ENCODE results near the gene CFAP70.
"Not testable (repeated sequence)": the region's sequence is repeated elsewhere in the genome, so short reads cannot be mapped to it uniquely, and the experiment has no call there.

CFAP70 gene

DNA sequence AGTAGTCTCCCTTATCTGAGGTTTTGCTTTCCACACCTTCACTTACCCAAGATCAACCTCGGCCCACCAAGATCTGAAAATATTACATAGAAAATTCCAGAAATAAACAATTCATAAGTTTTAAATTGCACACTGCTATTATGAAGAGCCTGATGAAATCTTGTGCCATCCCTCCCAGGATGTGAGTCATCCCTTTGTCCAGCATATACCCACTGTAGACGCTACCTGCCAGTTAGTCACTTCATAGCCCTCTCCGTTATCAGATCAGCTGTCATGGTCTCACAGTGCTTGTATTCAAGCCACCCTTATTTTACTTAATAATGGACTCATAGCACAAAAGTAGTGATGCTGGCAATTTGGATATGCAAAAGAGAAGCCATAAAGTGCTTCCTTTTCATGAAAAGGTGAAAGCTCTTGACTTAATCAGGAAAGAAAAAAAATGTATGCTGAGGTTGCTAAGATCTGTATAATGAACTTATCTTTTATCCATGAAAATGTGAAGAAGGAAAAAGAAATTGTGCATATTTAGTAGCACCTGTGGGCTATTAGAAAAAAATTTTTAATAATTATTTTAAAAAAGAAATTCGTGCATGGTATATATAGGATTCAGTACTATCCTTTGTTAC is 96.4 kb downstream of the CFAP70 start:
- FAIRE-seq (no peak), DNase-seq (ENCODE audit: extremely low spot score, insufficient read length, low read depth) (no peak)

DNA sequence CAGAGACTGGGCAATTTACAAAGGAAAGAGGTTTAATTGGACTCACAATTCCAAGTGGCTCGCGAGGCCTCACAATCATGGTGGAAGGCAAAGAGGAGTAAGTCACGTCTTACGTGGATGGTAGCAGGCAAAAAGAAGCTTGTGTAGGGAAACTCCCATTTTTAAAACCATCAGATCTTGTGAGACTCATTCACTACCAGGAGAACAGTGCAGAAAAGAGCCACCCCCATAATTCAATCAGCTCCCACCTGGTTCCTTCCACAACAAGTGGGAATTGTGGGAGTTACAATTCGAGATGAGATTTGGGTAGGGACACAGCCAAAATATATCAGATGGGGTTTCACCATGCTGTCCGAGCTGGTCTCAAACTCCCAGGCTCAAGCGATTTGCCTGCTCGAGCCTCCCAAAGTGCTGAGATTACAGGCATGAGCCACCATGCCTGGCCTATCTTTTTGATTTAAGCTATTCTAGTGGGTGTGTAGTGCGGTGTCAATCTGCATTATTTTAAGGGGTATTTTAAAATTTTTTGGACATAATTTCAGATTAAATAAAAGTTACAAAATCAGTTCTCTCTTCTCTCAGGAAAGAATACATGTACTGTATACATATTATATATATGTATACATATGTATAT is 97.2 kb downstream of the CFAP70 start:
- DNase-seq (ENCODE audit: extremely low spot score, insufficient read length, low read depth) = no peak
- no peak for FAIRE-seq

- not testable (repeated sequence) for DNase-seq (ENCODE audit: extremely low spot score, insufficient read length, low read depth); FAIRE-seq
Measured at GRCh38 chr10:73258612-73259011, 100.1 kb downstream of the CFAP70 start.

GRCh38 chr10:73253225-73253555 is 105.5 kb downstream of the CFAP70 start:
- no peak for DNase-seq (ENCODE audit: extremely low spot score, insufficient read length, low read depth)
- FAIRE-seq = no peak

DNA sequence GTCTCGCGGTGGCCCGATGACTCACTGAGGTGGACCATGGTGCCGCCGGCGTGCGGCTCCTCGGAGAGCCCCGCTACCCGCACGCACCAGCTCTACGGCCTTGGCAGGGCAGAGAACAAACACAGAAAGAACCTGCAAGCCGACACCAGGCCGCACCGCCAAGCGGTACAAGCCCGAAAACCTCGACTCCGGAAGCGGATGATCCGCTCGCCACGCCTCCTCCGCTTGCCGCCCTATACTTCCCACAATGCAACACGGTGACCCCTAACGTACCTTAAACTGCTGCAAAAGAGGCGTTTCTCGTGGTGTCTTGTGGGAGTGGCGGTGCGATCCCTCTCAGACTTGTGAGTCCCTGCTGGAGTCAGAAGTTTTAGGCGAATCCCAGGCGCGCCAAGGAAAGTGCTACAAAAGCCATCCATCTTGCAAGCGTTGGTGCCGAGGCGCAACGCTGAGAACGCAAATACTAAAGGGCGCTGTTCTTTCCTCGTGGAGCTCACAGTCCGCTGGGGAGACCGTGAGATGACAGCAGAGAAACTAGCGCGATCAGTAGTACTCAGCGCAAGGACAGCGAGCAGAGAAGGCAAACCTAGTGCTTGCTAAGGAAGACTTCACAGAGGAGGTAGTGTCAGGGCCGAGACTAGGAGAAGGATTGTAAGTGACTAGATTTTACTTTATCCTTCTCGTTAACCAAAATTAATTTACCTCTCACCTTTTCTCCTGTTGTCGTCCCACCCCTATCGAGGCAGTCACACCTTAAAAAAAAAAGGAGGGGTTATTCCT is 106.0 kb downstream of the CFAP70 start, which contains the start of gene MRPS16:
Gene MRPS16, minus strand, starts transcription at position 200 of the 780 bp plus-strand sequence. Its CDS starts 162 bp downstream, at position 38.
- DNase-seq (ENCODE audit: extremely low spot score, insufficient read length, low read depth) = peak; percentile 84
- FAIRE-seq = peak; percentile 98

DNA sequence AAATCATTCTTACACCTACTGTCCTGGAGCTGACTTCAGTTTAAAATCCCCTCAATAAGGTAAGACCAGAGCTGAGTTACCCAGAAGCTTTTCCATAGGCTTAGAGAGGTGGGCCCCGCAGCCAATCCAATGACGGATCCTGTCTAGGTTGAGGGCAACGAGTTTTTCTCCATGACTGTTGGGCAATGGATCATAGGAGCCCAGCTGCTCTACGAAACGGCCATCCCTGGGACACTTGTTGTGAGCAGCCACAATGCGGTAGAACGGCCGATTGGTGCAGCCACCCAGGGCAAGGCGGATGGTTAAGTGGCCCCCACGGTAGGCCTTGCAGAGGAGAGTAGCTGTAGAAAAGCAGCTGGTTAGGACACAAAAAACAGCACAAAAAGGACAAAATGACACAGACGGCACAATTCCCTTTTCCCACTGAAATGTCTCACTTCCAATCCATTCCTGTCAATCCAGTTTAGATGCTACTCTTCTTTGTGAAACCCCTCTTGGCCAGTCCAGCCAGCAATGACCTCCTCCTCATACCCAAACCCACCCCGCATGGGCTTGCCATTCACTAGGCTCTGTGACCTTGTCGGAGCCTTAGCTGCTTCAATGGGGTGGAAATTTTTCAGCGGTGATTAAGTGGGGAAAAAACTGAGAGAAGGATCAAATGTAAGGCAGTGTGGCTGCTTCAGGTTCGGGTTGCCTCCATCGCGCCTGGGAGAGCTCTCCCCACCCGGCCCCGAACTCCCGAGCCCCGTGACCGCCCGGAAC is 106.8 kb downstream of the CFAP70 start:
- DNase-seq (ENCODE audit: extremely low spot score, insufficient read length, low read depth) (no peak), FAIRE-seq (no peak)

DNA sequence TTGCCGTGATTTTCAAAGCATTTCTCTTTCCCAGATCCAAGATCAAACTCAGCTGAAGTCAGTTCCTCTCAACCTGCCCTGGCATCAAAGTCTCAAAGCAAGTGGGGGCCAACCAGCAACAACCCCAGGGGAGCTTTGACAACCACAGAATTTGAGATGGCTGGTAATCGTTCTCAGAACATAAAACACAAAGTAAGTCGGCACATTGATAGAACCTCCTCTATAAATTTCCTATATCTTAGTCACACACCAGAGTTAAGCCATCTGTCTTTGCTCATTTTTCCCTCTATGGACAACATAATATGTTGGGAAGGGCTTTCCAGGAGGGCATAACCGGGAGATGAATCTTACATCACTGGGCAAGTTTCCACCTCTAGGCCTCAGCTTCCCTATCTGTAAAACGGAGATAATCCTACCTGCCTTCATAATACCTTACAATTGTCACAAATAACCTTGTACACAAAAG is 110.4 kb downstream of the CFAP70 start:
- FAIRE-seq = no peak

GRCh38 chr10:73247509-73248258 is 111.0 kb downstream of the CFAP70 start:
- FAIRE-seq (no peak), DNase-seq (ENCODE audit: extremely low spot score, insufficient read length, low read depth) (no peak)

More for the DNA sequence above, 110.4 kb downstream of the CFAP70 start:
- DNase-seq (ENCODE audit: extremely low spot score, insufficient read length, low read depth) = no peak

GRCh38 chr10:73246646-73247508 is 111.8 kb downstream of the CFAP70 start, which contains the start of gene DNAJC9:
TSS of gene DNAJC9 (minus strand) at chr10:73247255. CDS start at chr10:73247189, 66 bp downstream.
- FAIRE-seq = peak; percentile 89

GRCh38 chr10:73246322-73246645 is 112.4 kb downstream of the CFAP70 start:
- FAIRE-seq = no peak
- no peak for DNase-seq (ENCODE audit: extremely low spot score, insufficient read length, low read depth)

More at GRCh38 chr10:73246646-73247508, 111.8 kb downstream of the CFAP70 start, which contains the start of gene DNAJC9:
- DNase-seq (ENCODE audit: extremely low spot score, insufficient read length, low read depth) = peak; percentile 83

- no peak for FAIRE-seq
Measured at GRCh38 chr10:73244866-73245477, 113.7 kb downstream of the CFAP70 start.

GRCh38 chr10:73239908-73240307 is 118.8 kb downstream of the CFAP70 start:
- FAIRE-seq (no peak), DNase-seq (ENCODE audit: extremely low spot score, insufficient read length, low read depth) (no peak)

More at GRCh38 chr10:73244866-73245477, 113.7 kb downstream of the CFAP70 start:
- no peak for DNase-seq (ENCODE audit: extremely low spot score, insufficient read length, low read depth)

DNA sequence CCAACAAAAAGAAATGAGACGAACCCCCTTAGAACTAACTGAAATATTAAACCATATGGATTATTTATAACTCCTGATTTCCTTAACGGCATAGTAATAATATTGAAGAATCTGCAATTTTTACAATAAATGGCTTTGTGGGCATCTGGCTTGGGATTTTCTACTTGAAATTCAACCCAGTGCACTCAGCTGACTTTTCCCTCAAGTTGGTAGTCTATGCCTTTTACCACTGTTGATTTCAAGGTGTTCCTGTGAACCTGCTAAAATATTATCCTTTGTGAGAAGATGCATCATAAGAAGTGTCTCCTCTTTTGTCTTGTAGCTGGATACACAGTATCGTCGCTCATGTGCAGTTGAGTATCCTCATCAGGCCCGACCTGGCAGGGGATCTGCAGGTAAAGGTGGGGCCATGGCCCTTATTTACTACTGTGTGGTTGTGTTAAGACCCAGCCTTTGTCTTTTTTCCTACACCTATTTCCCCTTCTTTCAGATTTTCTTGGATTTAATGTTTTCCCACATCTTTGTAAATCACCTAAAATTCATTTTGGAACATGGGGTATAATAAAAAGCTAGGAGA is 119.6 kb downstream of the CFAP70 start:
- DNase-seq (ENCODE audit: extremely low spot score, insufficient read length, low read depth) = no peak
- FAIRE-seq = no peak

- no peak for DNase-seq (ENCODE audit: extremely low spot score, insufficient read length, low read depth)
- FAIRE-seq = no peak
Measured at GRCh38 chr10:73234695-73235094, 124.0 kb downstream of the CFAP70 start.

DNA sequence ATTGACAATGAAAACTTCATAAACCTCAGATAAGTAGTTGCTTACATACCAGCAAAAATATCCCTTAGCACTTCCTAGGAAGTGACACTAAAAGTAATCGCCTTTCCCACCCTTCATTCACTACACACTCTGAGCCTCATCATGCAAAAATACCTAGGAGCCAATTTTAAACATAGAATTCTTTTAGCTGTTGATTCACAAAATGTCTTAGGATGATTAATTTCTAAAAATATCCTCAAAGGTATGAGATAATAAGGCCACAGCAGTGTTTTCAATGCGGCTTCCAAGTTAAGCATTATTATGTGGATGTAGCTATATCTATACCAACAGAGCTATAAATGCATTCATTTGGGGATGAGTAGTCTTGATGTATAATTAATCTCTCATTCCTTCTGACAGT is 124.8 kb downstream of the CFAP70 start:
- FAIRE-seq (no peak), DNase-seq (ENCODE audit: extremely low spot score, insufficient read length, low read depth) (no peak)

DNA sequence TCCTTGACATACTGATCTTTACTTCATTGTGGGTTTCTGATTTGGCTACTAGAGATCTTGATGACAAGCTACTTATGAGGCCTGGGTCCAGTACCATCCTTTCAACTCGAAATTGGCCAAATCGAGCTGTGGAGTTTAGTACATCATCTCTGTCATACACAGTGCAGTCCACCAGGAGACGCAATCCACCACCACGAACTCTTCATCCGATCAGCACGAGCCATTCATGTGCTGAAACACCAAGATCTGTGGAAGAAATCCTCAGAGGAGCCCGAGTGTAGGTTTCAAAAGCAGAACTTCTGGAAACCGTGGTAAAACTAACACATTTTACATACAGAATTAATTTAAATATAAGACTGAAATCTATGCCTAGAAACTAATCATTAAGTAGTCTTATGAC is 125.8 kb downstream of the CFAP70 start:
- no peak for DNase-seq (ENCODE audit: extremely low spot score, insufficient read length, low read depth)
- no peak for FAIRE-seq

DNA sequence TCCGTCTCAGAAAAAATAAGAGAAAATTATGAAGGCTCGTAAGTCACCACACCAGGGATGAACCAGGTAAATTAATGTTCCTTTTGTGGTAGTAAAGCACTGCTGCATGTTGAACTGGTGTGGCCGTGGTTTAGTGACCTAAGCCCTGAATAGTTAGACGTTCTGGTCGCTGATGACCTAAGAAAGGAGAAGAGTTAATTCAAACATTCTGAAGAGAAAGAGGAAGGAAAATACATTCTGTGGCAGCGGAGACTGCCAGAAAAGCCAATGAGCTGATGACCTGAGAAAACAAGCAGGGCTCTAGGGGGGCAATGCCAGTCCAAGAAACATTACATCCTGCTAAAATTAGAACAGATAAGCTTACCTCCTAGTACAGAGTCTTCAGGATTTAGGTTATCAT is 129.1 kb downstream of the CFAP70 start:
- DNase-seq (ENCODE audit: extremely low spot score, insufficient read length, low read depth) (no peak), FAIRE-seq (no peak)

DNA sequence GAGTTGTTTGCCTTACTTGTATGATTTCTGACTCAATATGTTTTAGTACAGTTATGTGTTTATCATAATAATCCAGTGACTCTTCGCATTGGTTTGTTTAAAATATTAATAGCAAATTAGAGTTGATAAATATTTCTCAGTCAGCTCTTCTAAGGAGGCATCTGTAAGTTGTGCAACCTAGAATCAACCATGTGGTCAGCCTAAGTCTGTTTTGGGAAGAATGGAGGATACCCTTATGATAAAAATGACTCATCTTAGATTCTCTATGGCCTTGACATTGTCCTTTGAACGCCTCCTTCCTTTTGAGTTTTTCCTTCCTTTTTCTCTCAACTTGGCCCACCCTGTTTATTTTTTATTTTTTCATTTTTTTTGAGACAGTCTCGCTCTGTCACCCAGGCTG is 130.4 kb downstream of the CFAP70 start:
- DNase-seq (ENCODE audit: extremely low spot score, insufficient read length, low read depth) (no peak), FAIRE-seq (no peak)
